ENCODE results near the gene MYO5B. TPM values are rescaled to one million over a fixed set of nuclear protein-coding genes. Genes with fewer than 3 reads are reported as not detected.

MYO5B gene
- total RNA-seq, 1 donor from 2014 or later, result 1.5 TPM

DNA sequence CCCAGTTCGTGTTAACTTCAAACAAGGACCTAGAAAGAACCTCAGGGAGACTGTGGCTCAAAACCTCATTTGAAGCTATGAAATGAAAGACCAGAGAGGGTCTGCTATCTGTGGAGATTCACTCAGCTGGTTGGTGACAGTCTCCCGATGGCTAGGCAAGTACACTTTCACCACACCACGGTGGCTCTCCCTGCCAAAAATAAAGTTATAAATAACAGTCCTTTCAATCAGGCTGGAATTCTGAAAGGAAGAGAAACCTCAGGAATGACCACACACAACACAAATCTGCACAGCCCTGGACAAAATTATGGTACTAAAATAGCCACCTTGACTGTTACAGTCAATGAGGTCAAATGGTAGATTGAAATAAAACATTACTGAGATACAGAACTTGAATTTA is 221.4 kb downstream of the MYO5B start:
- no peak for DNase-seq (ENCODE audit: low spot score)
- H3K36me3 Mint-ChIP-seq (ENCODE audit: low read depth, unreplicated experiment), result no peaks in the 10 kb centered on the region
- peaks cover 1% of the 10 kb centered on the region for H3K27me3 Mint-ChIP-seq (ENCODE audit: unreplicated experiment)
- H3K4me1 Mint-ChIP-seq (ENCODE audit: unreplicated experiment), result peaks cover 12% of the 10 kb centered on the region
- no peak overlapping the region for H3K27ac Mint-ChIP-seq (ENCODE audit: unreplicated experiment)
- H3K4me3 Mint-ChIP-seq (ENCODE audit: unreplicated experiment), result no peak overlapping the region
- H3K9me3 Mint-ChIP-seq (ENCODE audit: unreplicated experiment), result no peaks in the 10 kb centered on the region
- TF ChIP-seq, protein P1, sequence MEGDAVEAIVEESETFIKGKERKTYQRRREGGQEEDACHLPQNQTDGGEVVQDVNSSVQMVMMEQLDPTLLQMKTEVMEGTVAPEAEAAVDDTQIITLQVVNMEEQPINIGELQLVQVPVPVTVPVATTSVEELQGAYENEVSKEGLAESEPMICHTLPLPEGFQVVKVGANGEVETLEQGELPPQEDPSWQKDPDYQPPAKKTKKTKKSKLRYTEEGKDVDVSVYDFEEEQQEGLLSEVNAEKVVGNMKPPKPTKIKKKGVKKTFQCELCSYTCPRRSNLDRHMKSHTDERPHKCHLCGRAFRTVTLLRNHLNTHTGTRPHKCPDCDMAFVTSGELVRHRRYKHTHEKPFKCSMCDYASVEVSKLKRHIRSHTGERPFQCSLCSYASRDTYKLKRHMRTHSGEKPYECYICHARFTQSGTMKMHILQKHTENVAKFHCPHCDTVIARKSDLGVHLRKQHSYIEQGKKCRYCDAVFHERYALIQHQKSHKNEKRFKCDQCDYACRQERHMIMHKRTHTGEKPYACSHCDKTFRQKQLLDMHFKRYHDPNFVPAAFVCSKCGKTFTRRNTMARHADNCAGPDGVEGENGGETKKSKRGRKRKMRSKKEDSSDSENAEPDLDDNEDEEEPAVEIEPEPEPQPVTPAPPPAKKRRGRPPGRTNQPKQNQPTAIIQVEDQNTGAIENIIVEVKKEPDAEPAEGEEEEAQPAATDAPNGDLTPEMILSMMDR (IDR thresholded peaks at IDR 0.05; ENCODE audit: unreplicated experiment), result no peak

DNA sequence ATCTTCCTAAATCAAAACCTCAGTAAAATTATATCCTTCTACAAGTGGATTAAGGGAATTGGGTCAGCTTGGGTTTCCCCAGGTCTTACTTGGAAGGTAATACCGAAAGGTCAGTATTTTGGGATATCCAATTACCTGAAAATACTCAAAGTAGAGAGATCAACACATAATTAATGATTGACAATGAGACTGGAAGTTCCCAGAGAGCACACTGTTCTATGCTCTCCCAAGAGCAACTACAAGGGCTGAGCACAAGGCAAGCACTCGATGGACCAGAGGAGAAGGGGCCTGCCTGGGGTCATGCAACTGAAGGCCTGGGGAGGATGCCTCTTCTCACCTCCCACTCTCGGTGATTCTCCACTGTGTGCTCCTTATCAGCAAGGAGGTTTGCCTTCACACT is 222.4 kb downstream of the MYO5B start:
- no peak for DNase-seq (ENCODE audit: low spot score)
- H3K36me3 Mint-ChIP-seq (ENCODE audit: low read depth, unreplicated experiment), result no peaks in the 10 kb centered on the region

DNA sequence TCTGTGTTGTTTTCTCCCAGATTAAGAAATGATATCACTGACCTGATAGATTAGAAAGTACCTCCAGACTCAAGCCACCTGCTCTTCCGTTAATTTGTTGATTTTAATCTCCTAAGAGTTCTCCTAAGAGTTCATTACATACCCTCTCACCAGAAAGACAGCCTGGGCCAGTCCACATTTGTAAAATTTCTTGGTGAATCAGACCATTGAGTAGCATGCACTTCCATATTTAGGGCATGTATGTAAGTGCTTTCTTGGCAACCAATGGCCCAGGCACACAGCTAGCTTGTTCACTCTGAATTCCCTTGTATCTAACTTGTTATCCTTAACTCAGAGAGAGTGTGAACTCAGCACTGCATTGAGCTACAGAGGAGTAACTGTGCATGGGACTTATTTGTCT is 223.5 kb downstream of the MYO5B start:
- no peaks in the 10 kb centered on the region for H3K9me3 Mint-ChIP-seq (ENCODE audit: unreplicated experiment)

More for the DNA sequence above, 222.4 kb downstream of the MYO5B start:
- H3K4me1 Mint-ChIP-seq (ENCODE audit: unreplicated experiment), result peaks cover 12% of the 10 kb centered on the region
- TF ChIP-seq, protein P1 (IDR thresholded peaks at IDR 0.05; ENCODE audit: unreplicated experiment), result no peak
- no peak overlapping the region for H3K4me3 Mint-ChIP-seq (ENCODE audit: unreplicated experiment)
- H3K9me3 Mint-ChIP-seq (ENCODE audit: unreplicated experiment), result no peaks in the 10 kb centered on the region
- H3K27me3 Mint-ChIP-seq (ENCODE audit: unreplicated experiment), result peaks cover 1% of the 10 kb centered on the region
- no peak overlapping the region for H3K27ac Mint-ChIP-seq (ENCODE audit: unreplicated experiment)

DNA sequence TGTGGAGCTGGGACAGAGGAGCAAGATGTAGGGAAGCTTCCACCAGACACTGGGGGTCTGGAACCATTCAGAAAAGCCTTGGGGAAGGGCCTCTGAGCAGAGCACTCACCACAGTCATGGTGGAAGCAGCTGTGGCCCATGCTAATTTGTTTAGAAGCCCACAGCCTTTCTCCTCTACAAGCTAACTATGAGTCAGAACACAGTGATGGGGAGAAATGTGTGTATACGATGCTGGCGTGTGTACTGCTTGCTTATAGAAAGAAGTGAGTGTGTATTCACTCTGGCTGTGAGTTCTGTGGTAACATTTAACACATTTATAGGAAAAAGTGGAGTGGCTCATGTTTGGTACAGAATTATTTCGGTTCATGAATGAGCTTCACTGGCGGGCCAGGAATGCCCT is 224.6 kb downstream of the MYO5B start:
- no peak overlapping the region for H3K27ac Mint-ChIP-seq (ENCODE audit: unreplicated experiment)
- no peak for DNase-seq (ENCODE audit: low spot score)
- H3K4me3 Mint-ChIP-seq (ENCODE audit: unreplicated experiment), result no peak overlapping the region
- no peaks in the 10 kb centered on the region for H3K36me3 Mint-ChIP-seq (ENCODE audit: low read depth, unreplicated experiment)
- peaks cover 3% of the 10 kb centered on the region for H3K27me3 Mint-ChIP-seq (ENCODE audit: unreplicated experiment)
- H3K4me1 Mint-ChIP-seq (ENCODE audit: unreplicated experiment), result peaks cover 12% of the 10 kb centered on the region
- H3K9me3 Mint-ChIP-seq (ENCODE audit: unreplicated experiment), result no peaks in the 10 kb centered on the region
- TF ChIP-seq, protein P1 (IDR thresholded peaks at IDR 0.05; ENCODE audit: unreplicated experiment), result no peak

More for the DNA sequence above, 223.5 kb downstream of the MYO5B start:
- DNase-seq (ENCODE audit: low spot score), result no peak
- Mint-ChIP-seq H3K36me3 (ENCODE audit: low read depth, unreplicated experiment) (no peaks in the 10 kb centered on the region), H3K27me3 (ENCODE audit: unreplicated experiment) (peaks cover 1% of the 10 kb centered on the region), H3K27ac (ENCODE audit: unreplicated experiment) (no peak overlapping the region), H3K4me3 (ENCODE audit: unreplicated experiment) (no peak overlapping the region), H3K4me1 (ENCODE audit: unreplicated experiment) (peaks cover 12% of the 10 kb centered on the region)
- TF ChIP-seq, protein P1 (IDR thresholded peaks at IDR 0.05; ENCODE audit: unreplicated experiment), result no peak

DNA sequence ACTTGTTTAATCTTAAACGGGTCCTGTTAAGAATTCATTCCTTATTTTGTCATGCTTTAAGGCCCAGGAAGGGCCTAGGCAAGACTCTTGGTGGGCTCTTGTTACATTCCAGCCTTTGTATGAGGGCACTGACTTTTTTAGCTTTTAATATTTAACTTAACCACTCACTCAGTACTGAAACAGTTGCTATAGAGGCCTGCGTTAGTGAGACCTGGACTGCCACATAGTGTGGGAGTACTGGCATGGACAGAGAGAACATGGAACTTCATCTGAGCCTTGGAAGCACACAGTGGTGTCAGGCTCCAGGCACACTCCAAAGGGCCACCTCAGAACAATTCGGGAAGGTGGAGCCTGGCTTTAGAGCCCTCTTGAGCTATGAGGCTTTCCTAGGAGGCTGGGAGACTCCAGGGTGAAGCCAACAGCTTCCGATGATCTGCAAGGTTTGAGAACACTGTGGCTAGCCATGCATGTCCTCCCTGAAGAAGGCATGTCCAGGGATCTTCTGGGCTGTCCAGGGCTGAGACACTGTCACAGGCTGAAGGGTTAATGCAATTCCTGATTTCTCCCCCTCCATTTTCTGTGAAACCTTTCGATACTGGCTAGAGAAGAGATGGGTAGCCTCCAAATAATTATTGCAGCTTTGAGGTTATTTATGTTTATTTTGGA is 226.2 kb downstream of the MYO5B start:
- Mint-ChIP-seq H3K4me3 (ENCODE audit: unreplicated experiment) (no peak overlapping the region), H3K36me3 (ENCODE audit: low read depth, unreplicated experiment) (no peaks in the 10 kb centered on the region), H3K4me1 (ENCODE audit: unreplicated experiment) (peaks cover 15% of the 10 kb centered on the region), H3K9me3 (ENCODE audit: unreplicated experiment) (no peaks in the 10 kb centered on the region), H3K27me3 (ENCODE audit: unreplicated experiment) (peaks cover 4% of the 10 kb centered on the region), H3K27ac (ENCODE audit: unreplicated experiment) (no peak overlapping the region)
- DNase-seq (ENCODE audit: low spot score), result no peak
- TF ChIP-seq, protein P1 (IDR thresholded peaks at IDR 0.05; ENCODE audit: unreplicated experiment), result no peak
